ENCODE results near the gene C2CD4B. TPM values are rescaled to one million over a fixed set of nuclear protein-coding genes. Genes with fewer than 3 reads are reported as not detected.

Gene C2CD4B
- total RNA-seq, 2 experiments from 2014 or later = 1.5 TPM

DNA sequence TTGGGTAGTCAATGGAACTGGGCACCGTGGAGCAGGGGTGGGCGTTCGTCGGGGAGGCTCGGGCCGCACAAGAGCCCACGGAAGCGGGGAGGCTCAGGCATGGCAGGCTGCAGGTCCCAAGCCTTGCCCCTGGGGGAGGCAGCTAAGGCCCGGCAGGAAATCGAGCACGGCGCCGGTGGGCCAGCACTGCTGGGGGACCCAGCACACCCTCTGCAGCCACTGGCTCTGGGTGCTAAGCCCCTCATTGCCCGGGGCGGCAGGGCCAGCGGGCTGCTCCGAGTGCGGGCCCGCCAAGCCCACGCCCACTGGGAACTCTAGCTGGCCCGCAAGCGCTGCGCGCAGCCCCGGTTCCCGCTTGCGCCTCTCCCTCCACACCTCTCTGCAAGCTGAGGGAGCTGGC lies 21.5 kb upstream of the C2CD4B start:
- Mint-ChIP-seq H3K4me3 (no peak overlapping the region), H3K27me3 (peaks cover 6% of the 10 kb centered on the region), H3K4me1 (ENCODE audit: low read depth) (no peaks in the 10 kb centered on the region), H3K9me3 (no peaks in the 10 kb centered on the region), H3K36me3 (no peaks in the 10 kb centered on the region), H3K27ac (no peak overlapping the region)
- ChIA-PET CTCF (interaction anchor here (0.7 kb wide), 1 partner anchor 115 kb away, joined by 4 read pairs; no protein-coding TSS in a partner anchor), POLR2A (no interaction called here)
- DNase-seq = no peak
- intact Hi-C loops (cut with micrococcal nuclease) = no loop called here

DNA sequence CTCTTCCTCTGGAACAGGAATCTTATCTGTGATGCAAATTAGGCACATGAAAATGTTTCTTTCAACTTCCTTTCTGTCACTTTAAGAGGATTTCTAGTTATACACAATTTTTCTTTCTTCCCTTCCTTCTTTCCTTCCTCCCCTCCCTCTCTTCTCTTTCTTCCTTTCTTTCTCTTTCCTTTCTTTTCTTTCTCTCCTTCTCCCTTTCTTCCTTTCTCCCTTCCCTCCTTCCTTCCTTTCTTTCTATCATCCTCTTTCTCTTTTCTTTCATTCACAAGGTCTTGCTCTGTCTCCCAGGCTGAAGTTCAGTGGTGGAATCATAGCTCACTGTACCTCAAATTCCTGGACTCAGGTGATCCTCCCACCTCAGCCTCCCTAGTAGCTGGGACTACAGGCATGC lies 18.0 kb upstream of the C2CD4B start:
- H3K9me3 Mint-ChIP-seq = no peaks in the 10 kb centered on the region
- H3K36me3 Mint-ChIP-seq = no peaks in the 10 kb centered on the region
- DNase-seq = no peak
- CTCF ChIA-PET = no interaction called here
- H3K4me3 Mint-ChIP-seq = no peak overlapping the region
- H3K4me1 Mint-ChIP-seq (ENCODE audit: low read depth) = no peaks in the 10 kb centered on the region
- intact Hi-C loops (cut with micrococcal nuclease) = no loop called here
- H3K27ac Mint-ChIP-seq = no peak overlapping the region
- H3K27me3 Mint-ChIP-seq = peaks cover 3% of the 10 kb centered on the region
- POLR2A ChIA-PET = no interaction called here

DNA sequence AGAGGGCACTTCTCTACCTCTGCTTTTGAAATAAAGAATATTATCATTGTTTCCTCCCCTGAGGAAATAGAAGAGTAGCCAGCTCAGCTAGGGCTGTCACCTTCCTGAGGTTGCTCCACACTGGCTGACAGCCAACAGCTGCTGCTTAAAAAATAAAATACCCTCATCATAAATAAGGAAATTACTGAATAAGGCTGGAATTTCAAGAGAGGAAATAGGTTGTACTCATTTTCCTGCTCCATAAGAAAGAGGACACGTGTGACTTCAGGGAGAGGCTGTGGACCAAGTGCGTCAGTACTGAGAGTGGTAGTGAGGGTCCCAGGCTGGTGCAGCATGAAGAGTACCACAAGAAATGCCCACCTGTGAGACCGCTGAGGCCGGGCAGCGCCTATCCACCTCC lies 8.1 kb upstream of the C2CD4B start:
- no peak overlapping the region for H3K4me3 Mint-ChIP-seq
- DNase-seq = no peak
- peaks cover 14% of the 10 kb centered on the region for H3K27me3 Mint-ChIP-seq
- H3K27ac Mint-ChIP-seq = no peak overlapping the region
- ChIA-PET POLR2A (no interaction called here), CTCF (no interaction called here)
- no peaks in the 10 kb centered on the region for H3K4me1 Mint-ChIP-seq (ENCODE audit: low read depth)
- no peaks in the 10 kb centered on the region for H3K36me3 Mint-ChIP-seq
- intact Hi-C loops (cut with micrococcal nuclease) = no loop called here
- no peaks in the 10 kb centered on the region for H3K9me3 Mint-ChIP-seq

DNA sequence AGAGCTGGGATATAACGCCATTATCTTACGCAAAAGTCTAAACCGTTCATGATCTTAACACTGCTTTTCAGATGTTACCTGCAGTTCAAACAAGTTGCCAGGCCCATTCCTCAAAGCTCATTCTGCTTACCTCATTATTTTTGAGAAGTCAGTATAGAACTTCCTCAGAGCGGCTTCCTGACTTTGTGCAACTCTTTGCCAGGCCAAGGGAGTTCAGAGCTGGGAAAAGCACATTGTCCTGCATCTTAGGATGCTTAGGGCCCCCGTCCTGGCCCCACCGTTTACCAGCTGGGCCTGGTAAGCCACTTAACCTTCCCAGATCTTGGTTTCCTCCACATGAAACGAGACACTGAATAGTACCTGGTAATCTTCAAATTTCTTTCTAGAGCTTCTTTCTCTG lies 6.8 kb upstream of the C2CD4B start:
- Mint-ChIP-seq H3K4me1 (ENCODE audit: low read depth) (no peaks in the 10 kb centered on the region), H3K4me3 (no peak overlapping the region), H3K36me3 (no peaks in the 10 kb centered on the region), H3K27me3 (peaks cover 18% of the 10 kb centered on the region), H3K27ac (no peak overlapping the region), H3K9me3 (no peaks in the 10 kb centered on the region)
- CTCF ChIA-PET = interaction anchor here (0.7 kb wide), 1 partner anchor 29 kb away, joined by 3 read pairs; no protein-coding TSS in a partner anchor
- POLR2A ChIA-PET = no interaction called here
- DNase-seq = no peak
- intact Hi-C loops (cut with micrococcal nuclease) = no loop called here

DNA sequence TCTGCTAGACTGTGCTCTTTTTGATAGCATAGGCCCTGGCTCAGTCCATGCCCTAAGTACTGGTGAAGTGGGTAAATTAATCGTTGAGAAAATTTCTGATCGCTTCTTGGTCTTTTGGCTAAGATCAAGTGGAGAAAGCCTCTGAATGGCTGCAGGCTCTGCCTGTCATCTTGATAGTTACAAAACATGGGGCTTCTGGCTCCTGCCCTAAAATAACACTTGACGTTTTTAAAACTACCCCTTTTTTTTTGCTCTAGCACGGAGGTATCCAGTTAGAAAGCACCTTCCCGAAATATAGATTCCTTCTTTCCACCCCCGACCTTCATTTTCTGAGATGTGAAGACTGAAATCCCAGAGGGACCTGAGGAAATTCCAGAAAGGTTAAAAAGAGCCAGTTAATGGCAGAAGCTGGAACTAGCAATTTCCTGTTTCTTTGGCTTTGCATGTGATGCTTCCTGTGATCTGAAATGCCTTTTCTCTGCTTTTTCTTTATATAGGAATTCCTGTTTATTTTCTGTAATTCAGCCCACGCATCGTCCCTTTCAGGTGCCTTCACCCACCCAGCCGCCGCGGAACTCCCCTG lies 799 bp upstream of the C2CD4B start:
- no peak for DNase-seq
- peaks cover 46% of the 10 kb centered on the region for H3K27me3 Mint-ChIP-seq
- H3K36me3 Mint-ChIP-seq = no peaks in the 10 kb centered on the region
- intact Hi-C loops (cut with micrococcal nuclease) = no loop called here
- no peak overlapping the region for H3K27ac Mint-ChIP-seq
- no peaks in the 10 kb centered on the region for H3K9me3 Mint-ChIP-seq
- H3K4me1 Mint-ChIP-seq (ENCODE audit: low read depth) = peaks cover 10% of the 10 kb centered on the region
- ChIA-PET POLR2A (no interaction called here), CTCF (no interaction called here)
- H3K4me3 Mint-ChIP-seq = no peak overlapping the region

DNA sequence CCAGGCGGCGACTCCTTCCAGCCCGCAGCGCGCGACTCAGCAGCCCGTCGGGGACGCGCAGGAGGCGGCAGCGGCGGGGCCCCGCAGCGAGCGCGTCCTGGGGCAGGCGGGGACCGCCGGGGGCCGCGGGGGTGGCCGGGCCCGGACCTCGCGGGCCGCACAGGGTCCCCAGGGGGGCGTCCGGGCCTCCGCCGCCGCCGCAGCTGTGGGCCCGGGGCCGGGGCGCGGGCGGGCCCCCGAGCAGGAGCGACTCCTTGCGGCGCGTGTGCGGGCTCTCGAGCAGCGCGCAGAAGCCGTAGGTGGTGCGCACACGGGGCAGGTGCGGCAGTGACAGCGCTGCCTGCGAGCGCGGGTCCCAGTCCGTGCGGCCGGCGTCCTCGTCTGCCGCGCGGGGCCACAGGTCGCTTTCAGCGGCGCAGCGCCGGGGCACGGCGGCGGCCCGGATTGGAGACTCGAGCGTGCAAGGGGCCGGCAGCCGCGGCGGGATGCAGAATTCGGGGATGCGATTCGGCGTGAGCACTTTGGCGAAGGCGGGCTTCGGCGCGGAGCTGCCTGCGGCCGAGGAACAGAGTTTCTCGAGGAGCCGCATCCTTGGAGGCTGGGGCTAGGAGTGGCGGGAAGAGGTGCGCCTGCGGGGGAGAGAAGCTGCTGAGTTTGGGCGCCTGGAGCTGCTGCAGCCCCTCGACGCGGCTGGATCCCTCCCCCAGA lies 535 bp downstream of the C2CD4B start:
- CTCF ChIA-PET = interaction anchor here (0.6 to 1.1 kb wide), 4 partner anchors 11 to 89 kb away, joined by 3 to 4 read pairs (median 4); no protein-coding TSS in a partner anchor
- DNase-seq = peak; percentile 22
- Mint-ChIP-seq H3K4me1 (ENCODE audit: low read depth) (peaks cover 10% of the 10 kb centered on the region), H3K36me3 (no peaks in the 10 kb centered on the region), H3K27me3 (peaks cover 58% of the 10 kb centered on the region), H3K9me3 (no peaks in the 10 kb centered on the region), H3K27ac (no peak overlapping the region), H3K4me3 (peak overlapping the region; percentile 72)
- POLR2A ChIA-PET = no interaction called here
- intact Hi-C loops (cut with micrococcal nuclease) = no loop called here

DNA sequence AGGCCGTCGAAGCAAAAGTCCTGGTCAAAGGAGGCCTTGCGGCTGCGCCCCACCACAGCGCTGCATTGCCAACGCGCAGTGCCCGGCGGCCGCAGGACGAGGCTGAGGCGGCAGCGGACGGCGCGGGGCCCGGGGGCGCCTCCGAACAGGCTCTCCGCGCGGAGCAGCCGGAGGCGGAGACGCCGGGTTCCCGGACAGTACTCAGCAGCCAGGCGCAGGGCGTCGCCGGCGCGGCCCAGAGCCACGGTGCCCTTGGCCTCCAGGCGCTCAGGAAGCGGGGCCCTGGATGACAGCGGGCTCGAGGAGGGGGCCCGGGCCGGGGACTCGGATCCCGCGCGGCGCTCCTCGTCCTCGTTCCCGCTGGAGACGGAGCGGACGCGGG lies 1.1 kb downstream of the C2CD4B start:
- Mint-ChIP-seq H3K27me3 (peaks cover 63% of the 10 kb centered on the region), H3K4me1 (ENCODE audit: low read depth) (peaks cover 10% of the 10 kb centered on the region), H3K9me3 (no peaks in the 10 kb centered on the region), H3K27ac (no peak overlapping the region), H3K36me3 (no peaks in the 10 kb centered on the region), H3K4me3 (no peak overlapping the region)
- ChIA-PET POLR2A (no interaction called here), CTCF (no interaction called here)
- intact Hi-C loops (cut with micrococcal nuclease) = no loop called here
- peak; percentile 12 for DNase-seq

DNA sequence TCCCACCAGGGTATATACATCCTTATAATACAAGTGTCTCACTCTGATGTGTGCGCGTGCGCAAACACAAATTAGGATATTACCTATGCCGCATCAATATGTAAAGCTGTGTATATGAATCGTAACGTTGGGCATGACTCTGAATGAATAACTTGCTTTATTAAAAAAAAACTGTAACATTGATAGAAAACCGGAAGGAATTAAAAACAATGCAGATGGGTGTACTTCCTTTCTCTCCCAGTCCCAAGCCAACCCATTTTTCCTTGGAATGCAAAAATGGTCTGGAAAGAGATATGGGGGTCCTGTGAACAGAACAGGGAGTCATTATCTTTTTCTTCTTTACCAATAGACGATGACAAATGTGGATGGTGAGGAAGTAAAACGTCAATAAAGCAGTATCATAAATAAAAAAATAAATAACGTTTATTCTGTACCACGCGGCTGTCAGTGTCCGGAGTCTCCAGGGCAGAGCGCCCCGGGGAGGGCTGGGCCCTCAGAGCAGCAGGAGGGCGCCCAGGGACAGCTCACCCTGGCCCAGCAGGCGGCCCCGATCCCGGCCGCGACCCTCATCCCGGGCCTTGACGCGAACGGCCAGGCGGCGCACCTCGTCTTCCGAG lies 1.6 kb downstream of the C2CD4B start:
- H3K9me3 Mint-ChIP-seq = no peaks in the 10 kb centered on the region
- H3K4me1 Mint-ChIP-seq (ENCODE audit: low read depth) = peaks cover 10% of the 10 kb centered on the region
- POLR2A ChIA-PET = no interaction called here
- intact Hi-C loops (cut with micrococcal nuclease) = no loop called here
- H3K4me3 Mint-ChIP-seq = peak overlapping the region; percentile 18
- H3K27me3 Mint-ChIP-seq = peaks cover 66% of the 10 kb centered on the region
- CTCF ChIA-PET = interaction anchor here (0.9 kb wide), 1 partner anchor 91 kb away, joined by 4 read pairs; no protein-coding TSS in a partner anchor
- H3K36me3 Mint-ChIP-seq = no peaks in the 10 kb centered on the region
- no peak overlapping the region for H3K27ac Mint-ChIP-seq
- no peak for DNase-seq

DNA sequence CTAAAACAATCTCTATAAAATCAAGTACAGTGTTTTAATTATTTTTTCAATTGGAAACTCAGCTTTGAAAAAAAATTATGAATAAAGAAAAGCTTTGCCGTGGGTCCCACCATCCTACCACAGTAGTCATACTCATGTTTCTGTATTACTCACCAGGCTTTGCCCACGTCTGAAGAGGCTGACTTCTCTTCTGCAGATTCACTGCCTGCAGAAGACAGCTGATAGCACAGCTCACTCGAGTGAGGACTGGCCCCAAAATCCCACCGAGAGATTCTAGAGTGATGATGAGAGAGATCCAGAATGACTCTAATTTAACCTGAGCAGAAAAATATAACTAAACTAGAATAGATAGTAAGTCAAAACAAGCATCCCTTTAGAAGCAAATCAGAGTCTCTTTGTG lies 11.9 kb downstream of the C2CD4B start:
- H3K27ac Mint-ChIP-seq = no peak overlapping the region
- H3K27me3 Mint-ChIP-seq = peaks cover 10% of the 10 kb centered on the region
- CTCF ChIA-PET = interaction anchor here (1.0 to 1.6 kb wide), 4 partner anchors 11 to 82 kb away, joined by 3 to 5 read pairs (median 4); partner anchors contain the start of gene C2CD4B
- POLR2A ChIA-PET = interaction anchor here (0.7 to 0.9 kb wide), 2 partner anchors 37 to 93 kb away, joined by 3 read pairs; partner anchors contain the start of gene VPS13C
- no peak overlapping the region for H3K4me3 Mint-ChIP-seq
- peaks cover 8% of the 10 kb centered on the region for H3K9me3 Mint-ChIP-seq
- peaks cover 30% of the 10 kb centered on the region for H3K4me1 Mint-ChIP-seq (ENCODE audit: low read depth)
- peak; percentile 59 for DNase-seq
- no peaks in the 10 kb centered on the region for H3K36me3 Mint-ChIP-seq
- intact Hi-C loops (cut with micrococcal nuclease) = loop anchor here (2.0 kb wide), 1 partner anchor 28 kb away; no protein-coding TSS in a partner anchor

DNA sequence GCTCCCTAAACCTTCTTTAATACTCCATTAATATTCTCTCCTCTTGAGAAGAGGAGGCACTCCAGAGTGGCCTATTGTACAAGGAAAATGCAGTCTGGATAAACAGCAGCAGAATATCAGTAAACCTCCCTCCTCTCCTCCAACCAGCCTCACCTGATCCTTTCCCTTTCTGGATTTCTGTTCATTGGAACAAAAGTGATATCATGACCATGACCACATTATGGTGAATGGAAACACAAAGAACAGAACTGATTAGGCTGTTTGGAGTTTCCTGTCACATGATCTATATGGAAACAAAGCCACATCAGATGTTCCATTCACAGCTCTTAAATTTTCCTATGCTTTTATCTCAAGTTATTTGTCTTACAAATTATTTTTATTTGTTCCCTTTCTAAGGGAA lies 14.6 kb downstream of the C2CD4B start:
- ChIA-PET POLR2A (no interaction called here), CTCF (no interaction called here)
- Mint-ChIP-seq H3K27ac (no peak overlapping the region), H3K4me1 (ENCODE audit: low read depth) (peaks cover 30% of the 10 kb centered on the region), H3K9me3 (no peaks in the 10 kb centered on the region), H3K4me3 (no peak overlapping the region), H3K36me3 (no peaks in the 10 kb centered on the region), H3K27me3 (peaks cover 6% of the 10 kb centered on the region)
- DNase-seq = no peak
- intact Hi-C loops (cut with micrococcal nuclease) = no loop called here

DNA sequence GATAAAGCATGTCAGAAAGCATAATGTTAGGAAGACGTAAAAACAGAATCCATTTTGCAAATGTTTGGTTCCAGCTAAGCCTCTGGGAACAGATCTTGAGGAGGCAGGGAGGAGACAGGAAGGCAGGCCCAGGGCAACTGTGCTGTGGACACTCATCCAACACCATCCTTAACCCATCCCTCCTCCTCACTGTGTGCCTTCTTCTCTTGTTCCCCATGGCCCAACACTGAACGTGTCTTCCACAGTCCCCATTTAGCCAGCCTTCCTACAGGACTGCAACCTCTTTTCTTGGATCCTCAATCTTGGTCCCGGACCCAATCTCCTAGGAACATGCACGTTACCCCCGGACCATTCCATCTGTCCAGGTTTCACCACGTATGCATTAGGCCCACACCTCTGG lies 15.4 kb downstream of the C2CD4B start:
- Mint-ChIP-seq H3K27me3 (peaks cover 2% of the 10 kb centered on the region), H3K27ac (no peak overlapping the region), H3K4me1 (ENCODE audit: low read depth) (peaks cover 30% of the 10 kb centered on the region), H3K36me3 (no peaks in the 10 kb centered on the region), H3K9me3 (no peaks in the 10 kb centered on the region), H3K4me3 (no peak overlapping the region)
- no peak for DNase-seq
- intact Hi-C loops (cut with micrococcal nuclease) = no loop called here
- POLR2A ChIA-PET = no interaction called here
- CTCF ChIA-PET = no interaction called here

DNA sequence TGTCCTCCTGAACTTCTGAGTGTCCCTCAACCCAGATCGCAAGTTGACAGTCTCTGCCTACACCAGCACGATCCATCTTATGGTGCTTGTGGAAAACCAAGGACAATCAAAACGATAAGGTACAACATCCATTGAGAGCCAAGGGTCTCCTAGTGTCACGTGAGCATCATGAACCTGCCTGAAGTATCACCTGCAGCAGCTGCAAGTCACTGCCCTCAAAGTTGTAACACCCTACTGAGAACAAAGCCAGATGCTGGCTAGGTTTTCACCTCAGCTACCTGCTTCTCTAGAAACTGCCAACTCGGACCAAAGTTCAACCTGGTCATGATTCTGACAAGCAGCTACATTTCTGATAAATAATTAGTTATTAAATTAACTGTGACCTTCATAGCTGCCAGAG lies 17.5 kb downstream of the C2CD4B start:
- Mint-ChIP-seq H3K27me3 (no peaks in the 10 kb centered on the region), H3K4me3 (no peak overlapping the region), H3K36me3 (no peaks in the 10 kb centered on the region), H3K4me1 (ENCODE audit: low read depth) (peaks cover 16% of the 10 kb centered on the region), H3K9me3 (no peaks in the 10 kb centered on the region), H3K27ac (no peak overlapping the region)
- DNase-seq = no peak
- ChIA-PET CTCF (no interaction called here), POLR2A (no interaction called here)
- intact Hi-C loops (cut with micrococcal nuclease) = no loop called here

All from activated CD4-positive, alpha-beta memory T cell treated with anti-CD3 and anti-CD28 coated beads for 36 hours (primary cell).